NK-92 (cell line): ENCODE data around the gene CD81.

Experiments
- DNase-seq: peaks from one replicate; lab custom pipeline; 2025; ENCODE audit not compliant: unreplicated experiment; lab: John Stamatoyannopoulos, UW

Gene CD81

DNA sequence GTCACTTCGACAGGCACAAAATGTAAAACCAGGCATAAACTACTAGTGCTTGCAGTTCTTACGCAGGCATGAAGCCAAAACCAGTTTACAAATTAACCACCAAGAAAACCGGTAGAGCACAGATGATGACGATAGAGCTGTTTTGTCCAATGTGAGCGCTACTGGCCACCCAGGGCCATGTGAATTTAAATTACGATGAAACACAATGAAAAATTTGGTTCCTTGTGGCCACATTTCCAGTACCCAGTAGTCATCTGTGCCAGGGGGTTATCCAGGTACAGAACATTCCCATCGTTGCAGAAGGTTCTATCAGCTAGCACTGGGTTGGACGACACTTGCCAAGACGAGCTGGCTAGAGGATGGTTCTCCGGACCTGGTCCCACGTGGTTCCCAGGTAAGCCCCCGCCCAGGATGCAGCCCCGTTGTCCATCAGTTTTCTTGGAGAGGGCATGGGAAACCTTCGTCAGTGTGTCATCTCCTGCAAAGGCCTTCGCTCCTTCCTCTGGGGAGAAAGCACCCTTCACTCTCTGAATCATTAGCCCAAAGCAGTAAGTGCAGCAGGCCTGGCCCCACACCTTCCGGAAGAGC is 1.1 kb upstream of the CD81 start:
- DNase-seq = no peak

DNA sequence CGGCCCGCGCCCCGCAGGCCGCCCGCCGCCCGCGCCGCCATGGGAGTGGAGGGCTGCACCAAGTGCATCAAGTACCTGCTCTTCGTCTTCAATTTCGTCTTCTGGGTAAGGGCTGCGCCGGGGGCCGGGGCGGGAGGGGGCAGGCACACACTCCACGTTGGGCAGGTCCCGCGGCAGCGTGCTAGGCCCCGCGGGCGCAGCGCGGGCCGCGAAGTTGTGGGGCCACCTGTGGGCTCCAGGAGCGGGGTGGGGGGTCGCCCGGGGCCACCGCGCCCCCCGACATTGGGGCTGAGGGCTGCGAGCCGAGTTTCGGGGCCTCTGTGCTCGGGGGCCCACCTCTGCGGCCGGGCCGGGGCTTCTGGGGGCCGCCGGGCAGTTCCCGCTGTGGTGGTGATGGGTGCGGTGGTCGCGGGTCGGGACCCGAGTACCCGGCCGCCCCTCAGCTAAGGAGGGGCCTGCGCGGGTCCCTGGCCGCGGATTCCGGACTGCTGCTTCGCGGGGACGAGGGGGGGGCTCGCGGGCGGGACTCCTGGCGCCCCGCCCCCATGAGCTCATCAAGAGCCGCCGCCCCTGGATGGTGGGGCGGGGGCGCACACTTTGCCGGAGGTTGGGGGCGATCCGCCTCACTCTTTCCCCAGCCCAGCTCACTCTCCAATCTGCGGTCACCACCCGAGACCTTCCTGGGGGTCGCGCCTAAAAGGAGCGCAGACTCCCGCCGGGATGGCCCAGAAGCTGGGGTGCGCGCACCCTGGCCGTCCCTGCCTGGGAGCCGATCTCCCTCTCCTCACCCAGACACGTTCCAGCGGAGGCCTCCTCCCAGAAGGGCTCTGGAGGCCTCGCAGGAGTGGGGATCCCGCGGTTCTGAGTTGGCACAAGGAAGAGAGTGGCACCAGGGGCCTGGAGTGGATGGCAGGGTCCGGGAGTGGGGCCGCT is 667 bp downstream of the CD81 start:
- no peak for DNase-seq

DNA sequence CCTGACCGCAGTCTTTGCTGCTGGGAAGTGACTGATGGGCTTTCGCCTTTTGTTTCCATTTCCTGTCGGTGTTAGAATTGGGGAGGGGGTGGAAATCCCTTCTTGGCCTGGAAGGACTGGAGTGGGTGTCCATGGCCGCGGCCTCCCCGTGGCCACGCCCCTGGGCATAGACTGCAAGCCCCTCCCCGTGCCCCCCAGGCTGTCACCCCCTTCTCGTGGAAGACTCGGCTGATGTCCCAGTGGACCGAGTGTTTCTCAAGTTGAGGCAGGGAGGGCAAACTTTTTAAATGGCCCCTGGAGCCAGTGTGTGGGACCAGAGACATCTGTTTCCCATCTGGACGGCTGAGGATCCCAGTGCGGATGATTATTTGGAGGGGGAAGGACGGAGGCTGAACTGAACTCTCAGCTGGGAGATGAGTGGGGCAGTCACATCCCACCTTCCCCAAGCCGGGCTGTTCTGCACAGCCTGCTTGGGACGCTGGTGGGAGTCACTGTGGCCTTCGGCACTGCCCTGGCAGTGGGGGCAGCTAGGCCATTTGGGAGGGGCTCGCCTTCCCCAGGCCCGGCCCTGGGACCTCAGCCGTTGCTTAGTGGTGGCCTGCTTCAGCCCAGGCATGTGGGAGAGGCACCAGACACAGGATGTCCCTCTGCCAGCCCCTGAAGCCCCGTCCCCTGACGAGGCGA is 1.6 kb downstream of the CD81 start:
- no peak for DNase-seq

DNA sequence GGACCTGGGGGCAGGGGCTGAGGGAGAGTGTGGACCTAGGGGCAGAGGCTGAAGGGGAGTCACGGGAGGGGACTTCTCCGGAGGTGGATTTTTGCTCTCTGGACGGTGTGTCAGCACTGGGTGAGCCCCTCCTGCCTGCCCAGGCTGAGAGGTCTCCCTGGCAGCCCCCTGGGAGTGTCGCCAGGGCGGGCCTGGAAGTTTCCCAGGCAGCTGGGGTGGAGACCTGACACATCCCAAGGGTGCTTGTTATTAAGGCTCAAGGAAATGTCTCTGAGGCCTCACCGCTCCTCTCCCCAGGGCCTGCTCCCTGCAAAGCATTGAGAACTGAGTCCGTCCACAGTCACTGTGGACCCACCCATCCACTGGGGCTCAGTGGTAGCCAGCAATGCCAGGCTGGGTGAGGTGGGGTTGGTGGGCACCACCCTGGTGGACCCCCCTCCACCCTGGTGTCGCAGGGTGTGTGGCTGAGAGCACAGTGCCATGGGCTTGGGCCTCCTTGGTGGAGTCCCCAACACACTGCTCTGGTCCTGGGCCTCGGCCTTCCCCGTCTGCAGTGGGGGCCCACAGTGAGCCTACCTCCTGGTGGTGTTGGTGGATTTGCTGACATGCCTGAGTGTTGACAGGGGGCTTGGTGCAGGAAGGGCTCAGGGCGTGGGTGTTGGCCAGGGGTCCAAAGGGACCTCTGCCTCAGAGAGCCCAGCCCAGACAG is 2.5 kb downstream of the CD81 start:
- no peak for DNase-seq

DNA sequence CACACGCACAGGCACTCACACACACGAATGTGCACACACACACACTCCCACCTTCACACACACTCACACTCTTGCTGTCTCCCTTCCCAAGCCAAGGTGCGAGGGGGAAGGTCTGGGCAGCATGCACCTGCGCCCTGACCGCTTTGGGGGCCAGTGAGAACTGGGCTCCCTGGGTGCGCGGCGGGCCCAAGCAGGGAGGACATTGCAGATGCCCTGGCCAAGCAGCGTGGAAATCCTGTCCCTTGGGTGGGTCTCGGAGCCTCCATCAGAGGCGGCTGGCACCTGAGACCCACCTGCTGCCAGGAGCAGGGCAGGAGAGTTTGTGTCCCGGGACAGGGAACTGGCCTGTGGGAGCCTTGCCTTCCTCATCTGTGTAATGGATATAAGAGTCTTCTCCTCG is 3.3 kb downstream of the CD81 start:
- no peak for DNase-seq

DNA sequence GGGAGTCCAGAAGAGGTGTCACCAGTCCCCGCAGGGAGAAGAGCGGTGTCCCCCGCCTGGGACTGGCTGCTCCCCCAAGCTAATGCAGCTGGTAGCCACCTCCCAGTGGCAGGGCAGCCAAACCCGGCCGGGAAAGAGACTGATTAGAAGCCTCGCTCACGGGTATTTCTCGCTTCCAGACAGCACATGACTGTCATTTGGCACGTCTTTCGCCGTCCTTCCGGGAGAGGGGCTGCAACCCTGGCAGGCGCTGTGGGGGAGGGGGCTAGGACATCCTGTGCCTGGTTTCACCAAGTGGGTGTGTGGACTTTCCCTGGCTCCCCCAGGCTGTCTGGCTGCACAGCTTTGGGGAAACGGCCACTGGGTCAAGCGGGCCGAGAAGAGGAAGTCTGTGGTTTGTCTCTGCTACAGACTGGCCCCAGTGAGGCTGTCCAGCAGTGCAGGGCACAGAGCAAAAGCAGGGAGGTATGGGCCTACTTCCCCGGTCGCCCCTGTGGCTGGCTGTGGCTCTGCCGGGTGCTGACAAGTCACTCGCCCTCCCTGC is 3.8 kb downstream of the CD81 start:
- DNase-seq = no peak

DNA sequence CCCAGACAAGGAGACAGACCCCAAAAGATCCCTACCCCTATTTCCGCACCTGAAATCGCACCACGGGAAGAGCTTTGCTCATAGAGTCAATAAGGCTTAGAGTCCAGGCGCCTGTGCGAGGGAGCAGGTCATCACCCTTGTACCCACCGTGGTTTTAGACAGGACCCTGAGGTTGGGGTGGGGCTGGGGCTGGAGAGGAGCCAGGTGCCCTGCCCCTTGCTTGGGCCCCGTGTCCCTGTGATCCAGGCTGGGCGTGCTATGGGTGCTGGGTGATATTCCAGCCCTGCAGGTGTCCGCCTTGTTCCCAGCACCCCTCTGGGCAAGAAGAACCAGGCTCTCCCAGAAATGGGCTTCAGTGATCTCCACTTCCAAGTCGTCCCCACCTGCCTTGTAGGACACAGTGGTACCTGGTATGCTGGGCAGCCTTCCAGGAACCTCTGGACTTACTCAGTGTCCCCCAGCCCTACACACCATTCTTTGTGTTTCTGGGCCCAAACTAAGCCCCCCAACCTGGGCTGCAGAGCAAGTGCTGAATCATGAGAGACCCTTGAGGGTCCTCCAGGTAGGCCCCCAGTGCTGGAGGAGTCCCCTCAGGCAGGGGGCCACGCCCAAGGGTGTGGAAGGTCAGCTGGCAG is 4.5 kb downstream of the CD81 start:
- DNase-seq = no peak

DNA sequence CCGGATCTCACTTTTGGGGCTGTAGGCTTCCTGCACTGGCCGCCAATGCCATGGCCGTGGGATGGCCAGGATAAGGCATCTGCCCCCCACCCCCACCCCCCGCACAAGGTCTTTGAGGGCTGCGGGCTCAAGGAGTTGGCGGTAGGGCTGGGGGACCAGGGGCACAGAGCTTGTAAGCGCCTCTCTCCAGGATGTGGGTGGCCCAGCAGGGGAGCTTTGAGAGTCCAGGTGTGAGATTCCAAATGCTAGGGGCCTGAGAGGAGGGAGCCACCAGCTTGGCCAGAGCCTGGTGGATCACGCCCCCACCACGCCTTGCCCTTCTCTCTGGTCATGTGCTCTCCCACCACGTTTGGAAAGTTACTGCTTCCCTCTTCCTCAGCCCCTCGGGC is 5.0 kb downstream of the CD81 start:
- DNase-seq = no peak

DNA sequence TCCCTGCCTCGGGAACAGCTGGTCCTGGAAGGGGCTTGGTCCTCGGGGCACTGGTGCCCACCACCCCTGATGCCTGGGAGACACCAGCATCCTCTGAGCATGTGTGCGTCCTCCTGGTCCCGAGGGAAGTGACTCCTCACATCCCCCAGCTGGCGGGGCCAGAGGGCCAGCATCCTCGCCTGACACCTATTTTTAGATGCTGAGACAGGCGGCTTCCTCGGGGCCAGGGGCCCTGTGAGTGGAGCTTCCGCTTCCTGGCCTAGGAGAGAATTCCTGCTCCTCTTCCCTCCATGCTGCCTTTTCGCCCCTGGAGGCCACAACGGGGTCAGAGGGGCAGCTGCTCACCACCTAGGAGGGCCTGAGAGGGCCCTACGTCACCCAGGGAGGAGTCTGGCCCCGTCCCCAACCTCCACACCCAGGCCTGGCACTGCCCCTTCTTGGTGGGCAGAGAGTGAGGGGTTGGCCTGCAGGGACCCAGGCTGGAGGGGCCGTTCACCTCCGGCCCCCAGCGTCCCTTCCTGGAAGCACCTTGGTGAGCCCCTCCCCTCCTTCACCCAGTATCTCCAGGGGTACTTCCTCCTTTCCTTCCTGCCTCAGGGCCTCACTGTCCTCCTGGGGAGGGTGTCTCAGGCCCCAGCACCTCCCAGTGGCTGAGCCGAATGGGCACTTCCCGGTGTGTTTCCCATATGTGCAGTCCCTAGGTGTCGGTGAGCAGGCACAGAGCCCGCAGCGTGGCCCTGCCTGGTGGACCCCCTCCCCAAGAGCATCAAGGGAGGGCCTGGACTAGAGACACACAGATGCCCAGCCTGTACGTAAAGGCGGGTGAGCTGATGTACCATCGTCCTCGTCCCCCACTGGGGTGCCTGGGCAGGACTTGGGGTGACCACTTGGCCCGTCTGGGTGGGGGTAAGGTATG is 6.1 kb downstream of the CD81 start:
- no peak for DNase-seq

DNA sequence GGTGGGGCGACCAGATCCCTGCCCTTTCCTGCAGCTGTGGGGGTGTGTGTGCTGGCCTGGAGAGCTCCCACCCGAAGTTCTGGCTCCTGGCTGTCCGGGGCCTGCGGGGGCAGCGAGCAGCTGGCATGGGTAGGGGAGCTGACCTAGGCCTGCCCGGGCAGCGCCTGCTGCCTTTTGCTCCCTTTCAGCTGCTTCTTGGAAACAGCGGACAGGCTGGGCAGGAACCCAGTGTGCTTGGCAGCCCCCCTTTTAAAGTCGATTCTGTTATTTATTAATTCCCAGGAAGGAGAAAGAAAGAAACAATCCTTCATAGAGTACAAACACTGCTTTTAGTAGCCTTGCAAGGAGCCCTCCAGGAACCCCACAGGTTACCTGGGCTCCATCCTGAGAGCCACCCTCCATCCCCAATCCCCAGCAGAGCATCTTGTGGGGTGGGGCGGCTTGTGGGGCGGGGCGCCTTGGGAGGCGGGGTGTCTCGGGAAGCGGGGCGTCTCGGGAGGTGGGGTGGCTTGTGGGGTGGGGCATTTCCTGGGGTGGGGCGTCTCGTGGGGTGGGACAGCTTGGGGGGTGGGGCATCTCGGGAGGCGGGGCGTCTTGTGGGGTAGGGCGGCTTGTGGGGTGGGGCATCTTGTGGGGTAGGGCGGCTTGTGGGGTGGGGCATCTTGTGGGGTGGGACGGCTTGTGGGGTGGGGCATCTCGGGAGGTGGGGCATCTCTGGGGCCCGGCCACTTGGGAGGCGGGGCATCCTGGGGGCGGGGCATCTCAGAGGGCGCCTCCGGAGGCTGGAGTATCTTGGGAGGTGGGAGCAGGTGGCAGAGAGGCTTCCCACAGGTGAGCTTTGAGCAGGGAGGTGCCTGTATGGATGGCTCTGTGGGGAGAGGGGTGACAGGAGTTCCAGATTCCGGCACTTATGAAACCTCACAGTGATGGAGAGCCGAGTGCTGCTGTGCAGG is 7.0 kb downstream of the CD81 start:
- no peak for DNase-seq

DNA sequence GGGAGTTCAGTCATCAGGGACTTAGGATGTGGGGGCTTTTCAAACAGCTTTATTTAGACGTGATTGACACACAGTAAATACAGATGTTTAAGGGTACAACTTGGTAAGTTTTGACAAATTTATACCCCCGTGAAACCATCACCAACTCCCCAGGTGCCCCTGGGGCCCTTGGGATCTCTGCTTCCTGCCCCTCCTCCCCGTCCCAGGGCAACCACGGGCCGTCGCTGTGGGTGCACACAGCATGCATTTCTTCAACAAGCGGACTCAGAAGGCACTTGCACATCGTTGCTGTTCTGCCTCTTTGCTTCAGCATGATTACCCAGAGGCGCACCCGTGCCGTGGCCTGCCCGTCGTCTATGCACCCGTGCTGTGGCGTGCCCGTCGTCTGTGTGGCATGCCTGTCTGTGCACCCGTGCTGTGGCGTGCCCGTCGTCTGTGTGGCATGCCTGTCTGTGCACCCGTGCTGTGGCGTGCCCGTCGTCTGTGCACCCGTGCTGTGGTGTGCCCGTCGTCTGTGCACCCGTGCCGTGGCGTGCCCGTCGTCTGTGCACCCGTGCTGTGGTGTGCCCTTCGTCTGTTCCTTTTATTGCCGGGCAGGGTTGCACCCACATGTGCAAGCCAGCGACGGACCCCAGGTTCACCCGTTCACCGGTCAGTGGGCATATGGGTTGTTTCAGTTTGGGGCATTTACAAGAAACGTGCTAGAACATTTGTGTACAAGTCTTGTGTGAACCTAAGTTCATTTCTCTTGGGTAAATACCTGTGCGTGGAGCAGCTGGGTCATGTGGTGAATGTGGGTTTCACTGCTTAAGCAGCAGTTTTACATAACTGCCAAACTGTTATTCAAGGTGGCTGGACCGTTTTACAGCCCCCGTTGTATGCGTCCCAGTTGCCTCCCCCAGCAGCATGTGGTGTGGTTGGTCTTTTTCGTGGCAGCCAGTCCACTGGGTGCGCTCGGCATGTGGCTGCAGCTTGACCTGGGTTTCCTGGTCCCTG is 8.3 kb downstream of the CD81 start:
- no peak for DNase-seq

DNA sequence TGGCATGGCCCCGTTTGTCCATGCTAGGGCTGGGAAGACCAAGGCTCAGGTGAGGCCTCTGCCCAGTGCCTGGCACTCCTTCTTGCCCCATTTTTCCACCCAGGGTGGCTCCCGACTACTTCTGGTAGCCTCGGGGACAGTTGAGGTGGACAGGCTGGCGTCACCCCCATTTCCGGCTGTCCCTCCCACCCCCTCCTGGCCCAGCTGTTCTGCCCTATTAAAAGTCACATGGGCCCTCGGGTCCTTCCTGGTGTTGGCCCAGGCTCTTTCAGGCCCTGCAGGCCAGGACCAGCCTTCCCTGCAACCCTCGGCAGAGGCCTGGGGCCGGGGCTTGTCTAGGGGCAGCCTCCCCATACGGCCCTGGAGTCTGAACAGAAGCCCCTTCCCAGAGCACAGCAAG is 9.5 kb downstream of the CD81 start:
- no peak for DNase-seq

DNA sequence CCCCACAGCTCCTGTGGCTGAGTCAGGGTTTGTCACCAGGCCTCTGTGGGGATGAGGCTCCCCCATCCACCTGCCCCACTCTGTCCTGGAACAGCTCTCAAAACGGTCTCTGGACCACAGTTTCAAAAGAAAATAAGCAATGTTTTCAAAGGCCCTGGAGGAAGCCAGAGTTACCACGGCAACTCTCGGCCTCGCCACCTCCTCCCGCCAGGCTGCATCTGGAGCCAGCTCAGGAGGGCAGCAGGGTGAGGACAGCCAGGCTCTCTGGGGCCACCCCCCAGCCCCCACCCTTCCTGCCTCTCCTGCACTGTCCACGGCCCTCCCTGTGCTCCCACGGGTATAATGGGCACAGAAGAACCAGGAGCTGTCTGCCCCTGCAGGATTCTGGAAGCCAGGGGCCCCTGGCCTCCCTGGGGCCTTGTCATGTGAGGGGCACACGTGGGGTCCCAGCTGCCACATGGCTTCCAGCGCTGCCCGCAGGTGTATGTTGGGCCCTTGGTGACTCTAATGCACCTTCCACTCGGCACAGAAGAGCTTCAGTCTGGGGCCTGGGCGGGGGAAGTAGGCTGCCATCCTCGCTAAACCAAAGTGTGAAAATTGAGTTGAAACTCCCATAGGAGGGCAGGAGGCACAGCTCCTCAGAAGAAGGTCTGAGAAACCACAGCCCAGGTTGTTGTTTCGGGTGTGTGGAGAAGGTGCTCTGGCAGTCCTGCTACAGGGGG is 10.3 kb downstream of the CD81 start:
- DNase-seq = no peak

DNA sequence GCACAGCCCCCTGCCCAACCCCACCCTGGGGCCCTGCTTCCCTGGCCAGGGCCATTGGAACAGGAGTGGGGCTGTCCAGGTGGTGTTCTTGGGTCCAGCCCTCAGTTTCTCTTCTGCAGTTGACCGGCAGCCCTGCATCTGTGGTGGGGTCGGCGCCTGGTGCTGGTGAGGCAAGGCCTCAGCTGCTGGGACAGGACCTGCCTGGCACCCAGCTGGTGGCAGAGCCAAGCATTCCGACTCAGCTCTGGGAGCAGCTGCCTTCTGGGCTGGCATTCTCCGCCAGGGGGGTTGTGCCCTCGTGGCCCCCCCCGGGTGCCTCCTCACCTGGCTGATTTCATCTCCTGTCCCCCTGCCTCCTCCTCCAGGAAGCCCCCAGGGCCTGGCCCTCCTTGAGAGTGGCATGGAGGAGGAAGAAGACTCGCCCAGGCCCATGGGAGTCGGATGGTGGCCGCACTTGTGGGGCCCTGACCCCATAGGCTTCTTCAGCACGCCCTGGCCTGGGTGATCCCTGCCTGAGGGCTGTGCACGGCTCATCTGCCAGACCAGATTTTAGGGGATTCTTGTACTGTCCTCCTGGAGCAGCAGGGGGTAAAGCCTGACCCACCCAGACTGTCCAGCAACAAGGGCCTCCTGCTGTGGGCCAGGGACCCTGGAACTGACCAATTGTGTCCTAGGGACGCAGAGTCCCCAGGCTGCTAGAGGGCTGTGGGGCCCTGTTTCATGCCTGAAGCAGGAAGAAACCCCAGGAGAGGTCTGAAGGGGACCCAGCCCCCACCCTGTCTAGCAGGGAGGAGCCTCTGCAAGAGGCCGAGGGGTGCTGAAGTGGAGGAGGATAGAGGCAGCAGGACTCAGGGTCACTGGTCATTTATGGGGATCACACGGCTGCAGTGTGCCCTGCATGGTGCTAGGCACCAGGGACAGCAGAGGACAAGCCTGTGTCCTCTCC is 11.6 kb downstream of the CD81 start:
- DNase-seq = no peak

DNA sequence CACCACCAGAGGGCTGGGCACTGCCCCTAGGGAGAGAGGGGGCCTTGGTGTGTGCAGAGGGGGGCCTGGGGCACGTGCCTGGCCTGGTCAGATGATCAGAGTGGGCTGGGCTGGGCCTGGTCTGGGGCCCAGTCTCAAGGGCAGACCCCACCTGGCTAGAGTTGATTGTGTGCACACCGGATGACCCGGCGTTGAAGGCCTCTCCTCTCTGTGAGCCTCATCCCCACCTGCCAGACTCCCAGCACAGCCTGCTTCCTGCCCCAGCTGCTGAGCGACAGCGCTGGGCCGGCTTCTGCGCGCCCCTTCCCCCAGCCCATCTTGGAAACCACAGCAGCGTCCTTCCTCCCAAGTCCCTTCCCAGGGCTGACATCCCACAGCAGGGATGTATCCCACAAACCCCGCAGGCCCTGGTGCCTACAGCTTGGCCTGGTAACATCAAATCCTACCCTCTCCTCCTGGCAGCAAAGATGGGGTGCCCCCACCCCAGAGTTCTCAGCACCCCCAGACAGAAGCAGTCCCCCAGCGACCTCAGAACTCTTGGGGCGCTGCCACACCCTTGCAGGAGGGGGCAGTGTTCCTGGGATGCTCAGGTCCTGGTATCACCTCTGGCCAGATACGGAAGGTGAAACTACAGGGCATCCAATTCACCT is 12.4 kb downstream of the CD81 start:
- no peak for DNase-seq
